HG03095 (cell line): ENCODE measurements around the gene ZNF524.

Source experiments
- ATAC-seq: cut with Tn5 transposase; IDR thresholded peaks from one replicate; pipeline ENCODE4 v1.9.1; 2021; ENCODE audit warnings: moderate library complexity; ENCODE audit not compliant: unreplicated experiment

Gene ZNF524

GRCh38 chr19:55619286-55619685 is 19.2 kb downstream of the ZNF524 start:
- ATAC-seq, result no peak

- ATAC-seq, result no peak
Observed at GRCh38 chr19:55620410-55621204, 20.5 kb downstream of the ZNF524 start.

GRCh38 chr19:55621205-55621672 is 21.2 kb downstream of the ZNF524 start:
- ATAC-seq, result no peak

- no peak for ATAC-seq
Observed at GRCh38 chr19:55621673-55622231, 21.7 kb downstream of the ZNF524 start.

GRCh38 chr19:55622242-55622969 is 22.3 kb downstream of the ZNF524 start:
- ATAC-seq, result no peak

GRCh38 chr19:55623130-55623529 is 23.0 kb downstream of the ZNF524 start:
- no peak for ATAC-seq

GRCh38 chr19:55623561-55623960 is 23.5 kb downstream of the ZNF524 start:
- ATAC-seq, result no peak

GRCh38 chr19:55624109-55625003 is 24.3 kb downstream of the ZNF524 start, which contains the start of gene ZNF784:
Gene ZNF784 (minus strand): TSS chr19:55624566. CDS start chr19:55624561, 5 bp downstream.
- peak; percentile 49 for ATAC-seq

- ATAC-seq, result no peak
Observed at GRCh38 chr19:55625004-55625326, 24.9 kb downstream of the ZNF524 start.

- ATAC-seq, result no peak
Observed at GRCh38 chr19:55626350-55626749, 26.3 kb downstream of the ZNF524 start.

- ATAC-seq, result no peak
Observed at GRCh38 chr19:55632463-55632834, 32.4 kb downstream of the ZNF524 start.

- no peak for ATAC-seq
Observed at GRCh38 chr19:55633861-55634260, 33.8 kb downstream of the ZNF524 start.

- ATAC-seq, result no peak
Observed at GRCh38 chr19:55635334-55635717, 35.2 kb downstream of the ZNF524 start.

GRCh38 chr19:55635856-55636440 is 35.9 kb downstream of the ZNF524 start:
- no peak for ATAC-seq

- ATAC-seq, result no peak
Observed at GRCh38 chr19:55636723-55637122, 36.6 kb downstream of the ZNF524 start.

- ATAC-seq, result no peak
Observed at GRCh38 chr19:55637534-55637933, 37.4 kb downstream of the ZNF524 start.

GRCh38 chr19:55638864-55639359 is 38.8 kb downstream of the ZNF524 start:
- no peak for ATAC-seq

- no peak for ATAC-seq
Observed at GRCh38 chr19:55640043-55640576, 40.0 kb downstream of the ZNF524 start.

- no peak for ATAC-seq
Observed at GRCh38 chr19:55640577-55641425, 40.7 kb downstream of the ZNF524 start, which contains the start of gene ZNF580. Gene ZNF580 (plus strand): TSS chr19:55641002. CDS start chr19:55642509, 1,507 bp downstream.
